COLO829 (cell line): Measurements from ENCODE around the gene CCL18.
"Not testable (repeated sequence)": the region's sequence is repeated elsewhere in the genome, so short reads cannot be mapped to it uniquely, and the experiment has no call there.

Experiments used
- DNase-seq: peaks from one replicate; pipeline ENCODE4 v3.0.0; 2012; ENCODE audit warnings: low spot score

The CCL18 gene

GRCh38 chr17:36104701-36105181, 40.7 kb downstream of the CCL18 start:
- no peak for DNase-seq

GRCh38 chr17:36105781-36106492, 41.9 kb downstream of the CCL18 start:
- no peak for DNase-seq

- DNase-seq = no peak
Observed at GRCh38 chr17:36106493-36106835, 42.4 kb downstream of the CCL18 start.

GRCh38 chr17:36107660-36108059, 43.6 kb downstream of the CCL18 start:
- DNase-seq = no peak

- DNase-seq = not testable (repeated sequence)
Observed at GRCh38 chr17:36108265-36108664, 44.2 kb downstream of the CCL18 start.

- DNase-seq = no peak
Observed at GRCh38 chr17:36111068-36111490, 47.0 kb downstream of the CCL18 start.

GRCh38 chr17:36112572-36112971, 48.5 kb downstream of the CCL18 start:
- no peak for DNase-seq

GRCh38 chr17:36113131-36113530, 49.1 kb downstream of the CCL18 start:
- not testable (repeated sequence) for DNase-seq

GRCh38 chr17:36114971-36115648, 51.0 kb downstream of the CCL18 start:
- not testable (repeated sequence) for DNase-seq

GRCh38 chr17:36115649-36115977, 51.5 kb downstream of the CCL18 start:
- not testable (repeated sequence) for DNase-seq

GRCh38 chr17:36117505-36118382, 53.7 kb downstream of the CCL18 start:
- no peak for DNase-seq

- DNase-seq = no peak
Observed at GRCh38 chr17:36118477-36119353, 54.6 kb downstream of the CCL18 start.

GRCh38 chr17:36120221-36120620, 56.1 kb downstream of the CCL18 start:
- no peak for DNase-seq

GRCh38 chr17:36121099-36121498, 57.0 kb downstream of the CCL18 start:
- DNase-seq = not testable (repeated sequence)
